Fibroblast of gingiva (primary cell): ENCODE data around the gene HNRNPA1L2.
"Not testable (repeated sequence)": the region's sequence is repeated elsewhere in the genome, so short reads cannot be mapped to it uniquely, and the experiment has no call there.

Experiments used
- DNase-seq: peaks from one replicate; pipeline ENCODE4 v3.0.0-alpha.2; 2011; ENCODE audit warnings: low read depth

HNRNPA1L2 gene

GRCh38 chr13:52642131-52642530 lies at the start of gene HNRNPA1L2:
TSS of gene HNRNPA1L2 (plus strand) at chr13:52642431. CDS start at chr13:52642493, 62 bp downstream.
- no peak for DNase-seq

GRCh38 chr13:52593175-52593574 lies 49.1 kb upstream of the HNRNPA1L2 start:
- not testable (repeated sequence) for DNase-seq

- DNase-seq: not testable (repeated sequence)
These were observed 48.4 kb upstream of the HNRNPA1L2 start for GRCh38 chr13:52593812-52594211.

DNA sequence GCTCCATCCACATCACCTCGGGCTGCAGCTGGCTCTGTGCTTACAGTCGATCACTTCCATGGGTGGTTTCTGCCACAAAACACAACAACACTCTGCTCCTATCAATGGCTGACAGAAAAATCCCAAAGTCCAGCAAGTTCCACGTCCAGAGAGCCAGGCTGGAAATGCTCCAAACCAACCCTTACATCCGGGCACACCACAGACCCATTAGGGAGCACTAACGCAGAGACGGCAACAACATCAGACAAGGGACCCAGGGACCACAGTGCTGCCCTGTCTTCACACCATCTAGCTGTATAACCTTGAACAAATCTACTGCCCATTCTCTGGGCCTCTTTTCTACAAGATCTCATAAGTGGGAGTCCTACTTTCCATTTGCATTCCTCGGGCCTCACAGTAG lies 47.9 kb upstream of the HNRNPA1L2 start:
- not testable (repeated sequence) for DNase-seq

DNA sequence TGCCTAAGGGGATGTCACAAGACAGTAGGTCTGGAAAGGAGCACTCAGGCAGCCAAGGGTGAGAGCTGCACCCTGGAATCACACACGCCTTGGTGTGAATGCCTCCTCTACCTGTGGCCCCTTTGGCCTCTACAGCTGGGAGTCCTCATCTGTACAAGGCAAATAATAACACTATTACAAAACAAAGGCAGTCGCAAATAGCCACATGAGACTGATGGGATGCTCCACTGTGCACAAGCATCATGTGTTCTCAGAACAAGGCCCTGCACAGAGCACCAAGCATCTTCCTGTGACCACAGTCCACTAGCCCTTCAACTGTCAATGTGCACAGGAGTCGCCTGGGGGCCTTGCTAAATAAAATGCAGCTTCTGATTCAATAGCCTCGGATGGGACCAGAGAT lies 44.6 kb upstream of the HNRNPA1L2 start:
- DNase-seq: no peak

GRCh38 chr13:52599037-52599847 lies 43.0 kb upstream of the HNRNPA1L2 start:
- DNase-seq: peak; percentile 27

- DNase-seq: no peak
These were observed 42.2 kb upstream of the HNRNPA1L2 start for GRCh38 chr13:52599848-52600603.

DNA sequence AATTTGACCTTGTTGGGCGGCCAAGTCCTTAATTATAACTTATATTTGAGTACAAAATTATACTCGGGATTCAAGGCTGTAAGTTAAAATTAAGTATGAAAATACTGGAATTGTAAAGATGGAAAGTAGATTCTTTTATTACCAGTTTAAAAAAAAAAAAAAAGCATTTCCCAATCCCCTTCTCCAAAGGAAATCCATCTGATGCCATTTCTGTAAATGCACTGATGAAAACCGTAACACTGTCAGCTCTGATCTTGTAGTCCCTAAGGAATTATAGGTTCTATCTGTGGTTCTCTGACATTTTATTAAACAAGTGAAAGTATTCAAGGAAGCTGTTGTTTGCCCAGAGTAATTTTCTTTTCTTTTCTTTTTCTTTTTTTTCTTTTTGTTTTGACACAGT lies 41.6 kb upstream of the HNRNPA1L2 start:
- no peak for DNase-seq

- not testable (repeated sequence) for DNase-seq
These were observed 38.9 kb upstream of the HNRNPA1L2 start for GRCh38 chr13:52603316-52603715.

- not testable (repeated sequence) for DNase-seq
These were observed 36.1 kb upstream of the HNRNPA1L2 start for GRCh38 chr13:52606126-52606525.

GRCh38 chr13:52606795-52607194 lies 35.4 kb upstream of the HNRNPA1L2 start:
- not testable (repeated sequence) for DNase-seq

- not testable (repeated sequence) for DNase-seq
These were observed 34.0 kb upstream of the HNRNPA1L2 start for GRCh38 chr13:52608184-52608583.

DNA sequence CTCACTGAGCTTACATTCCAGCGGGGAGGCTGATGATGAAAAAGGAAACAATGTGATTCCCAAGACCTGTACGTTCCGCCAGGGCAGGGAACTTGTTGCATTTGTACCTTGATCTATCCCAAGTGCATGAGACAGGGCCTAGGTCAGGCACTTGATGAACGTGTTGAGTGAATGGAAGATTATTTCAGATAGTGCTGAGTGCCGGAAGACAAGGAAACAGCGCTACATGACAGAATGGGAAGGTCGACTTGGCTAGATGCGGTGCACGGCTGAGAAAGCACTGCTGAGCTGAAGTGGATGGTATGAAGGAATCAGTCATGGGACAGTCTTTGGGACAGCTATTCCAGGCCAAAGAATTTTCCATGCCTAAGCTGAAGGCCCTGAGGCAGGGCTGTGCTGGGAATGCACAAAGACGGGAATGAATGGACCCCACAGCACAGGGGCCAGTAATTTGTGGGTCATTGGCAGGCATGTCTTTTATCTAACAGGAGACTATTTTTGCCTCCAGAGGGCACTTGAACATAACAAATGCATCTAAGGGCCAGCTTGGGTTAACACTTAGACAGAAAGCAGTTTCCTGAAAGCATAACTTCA lies 33.1 kb upstream of the HNRNPA1L2 start:
- peak; percentile 35 for DNase-seq

- DNase-seq: not testable (repeated sequence)
These were observed 32.1 kb upstream of the HNRNPA1L2 start for GRCh38 chr13:52610158-52610557.

DNA sequence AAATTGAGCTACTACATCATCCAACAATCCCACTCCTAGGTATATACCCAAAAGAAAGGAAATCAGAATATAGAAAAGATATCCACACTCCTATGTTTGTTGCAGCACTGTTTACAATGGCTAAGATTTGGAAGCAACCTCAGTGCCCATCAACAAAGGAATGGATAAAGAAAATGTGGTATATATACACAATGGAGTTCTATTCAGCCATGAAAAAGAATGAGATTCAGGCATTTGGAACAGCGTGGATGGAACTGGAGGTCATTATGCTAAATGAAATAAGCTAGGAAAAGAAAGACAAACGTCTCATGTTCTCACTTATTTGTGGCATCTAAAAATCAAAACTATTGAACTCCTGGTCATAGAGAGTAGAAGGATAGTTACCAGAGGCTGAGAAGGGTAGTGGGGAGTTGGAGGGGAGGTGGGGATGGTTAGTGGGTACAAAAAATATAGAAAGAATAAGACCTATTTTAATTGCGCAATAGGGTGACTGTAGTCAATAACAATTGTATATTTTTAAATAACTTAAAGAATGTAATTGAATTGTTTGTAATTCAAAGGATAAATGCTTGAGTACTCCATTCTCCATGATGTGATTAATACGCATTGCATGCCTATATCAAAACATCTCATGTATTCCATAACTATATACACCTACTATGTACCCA lies 27.0 kb upstream of the HNRNPA1L2 start:
- DNase-seq: no peak

- no peak for DNase-seq
These were observed 26.4 kb upstream of the HNRNPA1L2 start for GRCh38 chr13:52615812-52616211.

DNA sequence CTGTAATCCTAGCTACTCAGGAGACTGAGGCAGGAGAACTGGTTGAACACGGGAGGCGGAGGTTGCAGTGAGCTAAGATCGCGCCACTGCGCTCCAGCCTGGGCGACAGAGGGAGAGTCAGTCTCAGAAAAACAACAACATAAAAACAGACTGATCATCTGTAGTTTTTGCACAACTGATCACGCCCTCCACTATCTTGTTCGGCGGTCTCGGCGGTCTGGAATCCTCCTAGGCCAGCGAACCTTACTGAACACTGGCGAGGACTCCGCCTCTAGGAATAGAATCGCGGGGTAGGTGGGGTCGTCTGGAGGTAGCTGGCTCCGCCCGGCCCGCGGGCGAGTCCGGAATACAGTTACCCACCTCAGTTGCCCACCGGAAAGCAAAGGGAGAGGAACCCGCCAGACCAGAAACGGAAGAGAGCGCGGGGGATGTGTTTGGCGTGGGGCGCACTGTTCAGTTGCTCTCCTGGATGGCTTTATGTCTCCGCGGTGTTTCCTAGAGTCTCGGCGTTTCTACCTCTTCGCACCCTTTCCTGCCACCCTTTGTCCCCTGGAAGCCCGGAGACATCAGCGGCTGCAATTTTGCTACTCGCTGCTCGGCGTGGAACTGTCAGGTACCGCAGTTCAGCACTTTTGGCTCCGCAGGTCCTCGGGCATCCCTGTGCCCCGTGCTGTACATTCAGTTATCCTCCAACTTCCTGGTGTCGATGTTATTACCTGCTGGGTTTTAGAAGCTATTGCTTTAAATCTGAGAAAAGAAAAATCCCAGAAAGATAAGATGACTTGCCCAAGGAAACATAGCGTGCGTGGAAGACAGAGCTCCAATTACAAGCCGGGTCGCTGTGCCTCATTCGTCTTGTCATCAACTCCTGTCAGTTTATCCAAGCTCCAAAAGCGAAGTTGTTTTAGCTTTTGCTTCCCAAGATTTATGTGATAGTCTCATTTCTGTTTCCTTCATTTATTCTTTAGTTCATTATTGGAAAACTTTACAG lies 24.9 kb upstream of the HNRNPA1L2 start:
- DNase-seq: peak; percentile 84

DNA sequence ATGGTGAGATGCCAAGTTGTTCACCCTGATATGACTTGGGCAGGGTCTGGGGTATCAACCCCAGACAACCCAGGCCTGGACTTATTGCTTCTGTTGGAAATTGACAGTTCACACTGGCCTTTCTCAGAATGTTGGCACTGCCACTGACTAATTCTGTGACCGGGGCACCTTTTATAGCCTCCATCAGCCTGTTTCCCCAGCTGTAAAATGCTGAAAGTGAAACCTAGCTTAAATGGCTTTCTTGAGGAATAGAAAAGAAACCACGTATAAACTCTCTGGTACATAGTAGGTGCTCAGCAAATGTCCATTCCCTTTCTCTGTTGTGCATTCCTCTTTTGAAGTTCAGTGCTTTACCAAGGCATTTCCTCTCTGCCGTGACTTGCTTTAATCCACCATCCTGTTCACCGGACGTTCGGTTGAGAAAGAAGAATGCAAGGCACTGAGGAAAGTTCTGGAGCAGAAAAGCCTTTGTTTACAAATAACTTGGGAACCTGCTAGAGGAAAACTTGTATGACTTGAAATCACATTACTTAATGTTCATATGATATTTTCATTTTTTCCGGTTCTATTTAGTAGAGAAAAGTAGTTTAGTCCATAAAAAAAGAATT lies 11.0 kb upstream of the HNRNPA1L2 start:
- not testable (repeated sequence) for DNase-seq

DNA sequence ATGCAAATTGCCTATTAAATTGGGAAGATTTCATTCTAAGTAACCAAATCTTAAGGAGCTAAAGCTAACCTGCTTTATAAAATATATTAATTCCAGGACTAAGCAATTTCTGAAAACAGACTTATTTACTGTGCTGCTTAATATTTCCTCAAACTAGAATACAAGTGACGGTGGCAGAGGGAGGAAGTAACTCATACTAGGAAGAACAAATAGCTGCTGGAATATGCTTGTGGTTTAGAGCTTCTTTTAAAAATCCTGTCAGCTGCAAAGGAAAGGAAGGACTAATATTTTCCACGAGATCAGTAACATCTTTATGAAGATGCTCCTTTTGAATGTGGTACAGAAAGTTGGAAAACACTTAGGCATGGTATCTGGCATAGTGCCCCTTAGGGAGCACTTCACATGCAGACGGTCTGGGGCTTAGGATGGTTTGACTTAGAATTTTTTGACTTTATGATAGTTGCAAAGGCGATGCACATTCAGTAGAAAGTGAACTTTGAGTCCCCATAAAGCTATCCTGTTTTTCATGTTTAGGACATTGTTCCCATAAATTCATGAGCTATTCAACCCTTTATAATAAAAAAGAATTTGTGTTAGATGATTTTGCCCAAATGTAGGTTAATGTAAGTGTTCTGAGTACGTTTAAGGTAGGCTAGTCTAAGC lies 3.4 kb upstream of the HNRNPA1L2 start:
- DNase-seq: no peak

DNA sequence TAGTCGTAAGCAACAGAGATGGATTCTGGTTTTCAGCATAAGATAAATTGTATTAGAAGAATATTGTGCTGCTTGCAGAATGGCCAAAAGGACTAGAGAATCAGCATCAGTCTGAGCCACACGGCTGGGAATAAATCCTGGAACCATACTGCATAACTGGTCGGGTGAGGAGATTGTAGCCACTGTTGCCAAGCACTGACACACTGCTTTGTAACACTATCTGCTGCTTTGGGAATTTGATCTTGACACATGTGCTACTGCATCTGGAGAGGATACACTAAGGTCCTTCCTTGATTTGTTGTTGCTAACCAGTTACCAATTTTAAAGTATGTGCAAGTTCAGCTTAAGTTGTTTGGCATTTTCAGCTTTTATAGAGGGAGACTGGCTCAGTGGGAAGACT lies 1.9 kb downstream of the HNRNPA1L2 start:
- peak; percentile 84 for DNase-seq
